ENCODE measurements around the gene TUT7. TPM values are rescaled to one million over a fixed set of nuclear protein-coding genes. Genes with fewer than 3 reads are reported as not detected.

TUT7 gene
- total RNA-seq, 1 experiment from 2014 or later, result 36.1 TPM

GRCh38 chr9:86354818-86355309 is 654 bp upstream of the TUT7 start:
- Histone ChIP-seq H3K79me2 (ENCODE audit: low read depth) (peaks cover 41% of the 10 kb centered on the region), H3K4me2 (peak overlapping the region; percentile 98), H3K27ac (peak overlapping the region; percentile 57), H3K4me1 (replicated peaks; ENCODE audit: insufficient read depth) (peaks cover 48% of the 10 kb centered on the region), H3K27me3 (ENCODE audit: insufficient read depth, low read depth) (no peaks in the 10 kb centered on the region), H3K9me3 (ENCODE audit: insufficient read depth, low read depth) (no peaks in the 10 kb centered on the region), H3K9me2 (ENCODE audit: insufficient read depth) (no peaks in the 10 kb centered on the region), H2AFZ (peak overlapping the region; percentile 96), H3K4me3 (peak overlapping the region; percentile 64), H4K20me1 (ENCODE audit: insufficient read depth) (peaks cover 12% of the 10 kb centered on the region; the same call in 1 of the 2 replicates), H3K36me3 (ENCODE audit: low read depth) (peaks cover 11% of the 10 kb centered on the region; the same call in 1 of the 2 replicates), H3F3A (ENCODE audit: insufficient read depth, low read depth) (peaks cover 16% of the 10 kb centered on the region)
- ChIA-PET CTCF (no interaction called here), POLR2A (ENCODE audit: unreplicated experiment) (no interaction called here)
- intact Hi-C loops (cut with micrococcal nuclease; ENCODE audit: unreplicated experiment), result loop anchor here (1.0 kb wide), 2 partner anchors 51 to 73 kb away; partner anchors contain the start of gene ISCA1
- no TSS peak for BruUV-seq (replicated peaks)
- TF ChIP-seq, protein P1, sequence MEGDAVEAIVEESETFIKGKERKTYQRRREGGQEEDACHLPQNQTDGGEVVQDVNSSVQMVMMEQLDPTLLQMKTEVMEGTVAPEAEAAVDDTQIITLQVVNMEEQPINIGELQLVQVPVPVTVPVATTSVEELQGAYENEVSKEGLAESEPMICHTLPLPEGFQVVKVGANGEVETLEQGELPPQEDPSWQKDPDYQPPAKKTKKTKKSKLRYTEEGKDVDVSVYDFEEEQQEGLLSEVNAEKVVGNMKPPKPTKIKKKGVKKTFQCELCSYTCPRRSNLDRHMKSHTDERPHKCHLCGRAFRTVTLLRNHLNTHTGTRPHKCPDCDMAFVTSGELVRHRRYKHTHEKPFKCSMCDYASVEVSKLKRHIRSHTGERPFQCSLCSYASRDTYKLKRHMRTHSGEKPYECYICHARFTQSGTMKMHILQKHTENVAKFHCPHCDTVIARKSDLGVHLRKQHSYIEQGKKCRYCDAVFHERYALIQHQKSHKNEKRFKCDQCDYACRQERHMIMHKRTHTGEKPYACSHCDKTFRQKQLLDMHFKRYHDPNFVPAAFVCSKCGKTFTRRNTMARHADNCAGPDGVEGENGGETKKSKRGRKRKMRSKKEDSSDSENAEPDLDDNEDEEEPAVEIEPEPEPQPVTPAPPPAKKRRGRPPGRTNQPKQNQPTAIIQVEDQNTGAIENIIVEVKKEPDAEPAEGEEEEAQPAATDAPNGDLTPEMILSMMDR (conservative IDR thresholded peaks at IDR 0.05), result no peak
- no peak for TF ChIP-seq EZH2 (IDR thresholded peaks at IDR 0.05; ENCODE audit: low read depth)
- DNase-seq, result no peak

DNA sequence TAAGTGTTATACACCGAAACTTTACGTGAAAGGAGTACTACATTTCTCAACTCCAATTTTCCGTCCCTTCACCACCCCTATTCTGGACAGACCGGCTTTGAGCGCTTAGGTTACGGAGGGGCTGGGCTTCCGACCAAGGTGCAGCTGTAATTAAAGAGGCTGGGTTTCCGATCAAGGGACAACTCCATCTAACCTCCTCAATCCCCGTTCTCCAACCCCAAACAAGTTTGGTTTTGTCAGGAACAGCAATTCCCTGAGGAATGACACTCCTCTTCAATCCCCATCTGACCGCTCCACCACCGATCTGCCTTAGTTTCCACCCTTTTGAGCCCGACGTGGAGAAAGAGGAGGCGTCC is 577 bp downstream of the TUT7 start:
- H3K27ac ChIP-seq, result peak overlapping the region; percentile 86
- intact Hi-C loops (cut with micrococcal nuclease; ENCODE audit: unreplicated experiment), result loop anchor here (1.0 kb wide), 2 partner anchors 53 to 71 kb away; partner anchors contain the start of gene ISCA1
- H3K9me2 ChIP-seq (ENCODE audit: insufficient read depth), result no peaks in the 10 kb centered on the region
- peaks cover 28% of the 10 kb centered on the region for H3F3A ChIP-seq (ENCODE audit: insufficient read depth, low read depth)
- ChIA-PET CTCF (interaction anchor here (0.5 to 0.6 kb wide), 2 partner anchors 255 to 973 kb away, joined by 3 to 9 read pairs; no protein-coding TSS in a partner anchor), POLR2A (ENCODE audit: unreplicated experiment) (no interaction called here)
- peaks cover 53% of the 10 kb centered on the region for H3K79me2 ChIP-seq (ENCODE audit: low read depth)
- peaks cover 59% of the 10 kb centered on the region for H3K4me1 ChIP-seq (replicated peaks; ENCODE audit: insufficient read depth)
- DNase-seq, result peak; percentile 66
- peak overlapping the region; percentile 64 for H3K4me3 ChIP-seq
- H3K4me2 ChIP-seq, result peak overlapping the region; percentile 79
- TF ChIP-seq, protein P1 (conservative IDR thresholded peaks at IDR 0.05), result no peak
- TF ChIP-seq EZH2 (IDR thresholded peaks at IDR 0.05; ENCODE audit: low read depth), result no peak
- H3K9me3 ChIP-seq (ENCODE audit: insufficient read depth, low read depth), result no peaks in the 10 kb centered on the region; the same call in none of the 2 replicates
- H4K20me1 ChIP-seq (ENCODE audit: insufficient read depth), result peaks cover 23% of the 10 kb centered on the region
- TSS peak; percentile 57 for BruUV-seq (replicated peaks)
- H3K36me3 ChIP-seq (ENCODE audit: low read depth), result peaks cover 16% of the 10 kb centered on the region; the same call in 1 of the 2 replicates
- H2AFZ ChIP-seq, result peak overlapping the region; percentile 84
- no peaks in the 10 kb centered on the region for H3K27me3 ChIP-seq (ENCODE audit: insufficient read depth, low read depth)

DNA sequence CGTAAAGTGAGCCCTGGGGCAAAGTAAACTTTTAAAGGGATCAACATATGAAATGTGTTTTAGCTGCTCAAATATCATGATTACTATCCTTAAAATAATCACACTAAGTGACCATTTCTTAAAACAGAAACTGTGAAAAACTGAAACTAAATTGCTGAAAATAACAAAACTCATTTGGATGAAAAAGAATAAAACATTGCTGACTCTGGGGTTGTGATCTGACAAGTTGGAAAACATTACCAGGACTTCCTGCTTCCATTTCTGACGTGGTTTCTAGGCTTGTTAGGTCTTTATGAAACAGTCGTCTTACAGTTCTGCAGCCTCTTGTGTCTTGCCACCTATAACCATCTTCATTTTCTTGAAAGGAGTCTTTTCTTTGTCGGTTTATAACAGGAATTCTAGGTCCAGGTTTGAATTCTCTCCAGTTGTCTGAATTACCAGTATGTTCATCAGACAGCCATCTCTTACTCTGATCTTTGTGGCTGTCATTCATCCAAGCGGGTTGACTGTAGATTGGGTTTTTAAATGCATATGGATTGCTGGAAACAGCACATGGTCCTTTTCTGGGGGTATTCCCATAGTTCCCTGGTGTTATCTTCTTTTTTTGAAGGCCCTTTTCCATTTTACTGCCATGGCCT is 1.7 kb downstream of the TUT7 start:
- no TSS peak for BruUV-seq (replicated peaks)
- H2AFZ ChIP-seq, result no peak overlapping the region

More for the DNA sequence above, 1.7 kb downstream of the TUT7 start:
- no peaks in the 10 kb centered on the region; the same call in none of the 2 replicates for H3K9me3 ChIP-seq (ENCODE audit: insufficient read depth, low read depth)
- CTCF ChIA-PET, result no interaction called here
- peaks cover 64% of the 10 kb centered on the region for H3K79me2 ChIP-seq (ENCODE audit: low read depth)
- DNase-seq, result no peak
- peak overlapping the region; percentile 86 for H3K27ac ChIP-seq
- no peaks in the 10 kb centered on the region for H3K27me3 ChIP-seq (ENCODE audit: insufficient read depth, low read depth)
- H3K4me1 ChIP-seq (replicated peaks; ENCODE audit: insufficient read depth), result peaks cover 69% of the 10 kb centered on the region
- peak overlapping the region; percentile 79 for H3K4me2 ChIP-seq
- intact Hi-C loops (cut with micrococcal nuclease; ENCODE audit: unreplicated experiment), result no loop called here
- peaks cover 29% of the 10 kb centered on the region for H3F3A ChIP-seq (ENCODE audit: insufficient read depth, low read depth)
- TF ChIP-seq EZH2 (IDR thresholded peaks at IDR 0.05; ENCODE audit: low read depth), result no peak
- TF ChIP-seq, protein P1 (conservative IDR thresholded peaks at IDR 0.05), result no peak
- peaks cover 16% of the 10 kb centered on the region; the same call in 1 of the 2 replicates for H3K36me3 ChIP-seq (ENCODE audit: low read depth)
- POLR2A ChIA-PET (ENCODE audit: unreplicated experiment), result interaction anchor here (0.7 kb wide), 1 partner anchor 100 kb away, joined by 6 read pairs; no protein-coding TSS in a partner anchor
- peaks cover 34% of the 10 kb centered on the region for H4K20me1 ChIP-seq (ENCODE audit: insufficient read depth)
- H3K4me3 ChIP-seq, result peak overlapping the region; percentile 64; the same call in 1 of the 2 replicates
- no peaks in the 10 kb centered on the region for H3K9me2 ChIP-seq (ENCODE audit: insufficient read depth)

Measured in PC-9 (cell line).